GM18517 (cell line): ENCODE measurements around the gene TBCD.

Experiments used
- ATAC-seq: cut with Tn5 transposase; IDR thresholded peaks from one replicate; pipeline ENCODE4 v1.9.1; 2021; ENCODE audit warnings: mild to moderate bottlenecking, moderate library complexity; ENCODE audit not compliant: unreplicated experiment

Gene TBCD

GRCh38 chr17:82881900-82882714 is 130.2 kb downstream of the TBCD start:
- no peak for ATAC-seq

- no peak for ATAC-seq
Observed at GRCh38 chr17:82882715-82883418, 131.0 kb downstream of the TBCD start.

- no peak for ATAC-seq
Observed at GRCh38 chr17:82883419-82884031, 131.7 kb downstream of the TBCD start.

- ATAC-seq = no peak
Observed at GRCh38 chr17:82884341-82884969, 132.6 kb downstream of the TBCD start.

GRCh38 chr17:82884970-82885353 is 133.1 kb downstream of the TBCD start:
- ATAC-seq = no peak

- no peak for ATAC-seq
Observed at GRCh38 chr17:82887255-82888164, 135.6 kb downstream of the TBCD start.

GRCh38 chr17:82888583-82889495 is 137.0 kb downstream of the TBCD start:
- ATAC-seq = no peak

- no peak for ATAC-seq
Observed at GRCh38 chr17:82889496-82890338, 137.9 kb downstream of the TBCD start.

GRCh38 chr17:82890339-82890730 is 138.5 kb downstream of the TBCD start:
- ATAC-seq = no peak

- ATAC-seq = no peak
Observed at GRCh38 chr17:82890926-82891678, 139.2 kb downstream of the TBCD start.

- ATAC-seq = no peak
Observed at GRCh38 chr17:82891911-82892310, 140.0 kb downstream of the TBCD start.

- ATAC-seq = no peak
Observed at GRCh38 chr17:82892899-82893565, 141.2 kb downstream of the TBCD start.

- no peak for ATAC-seq
Observed at GRCh38 chr17:82893779-82894178, 141.9 kb downstream of the TBCD start.

GRCh38 chr17:82894389-82894788 is 142.5 kb downstream of the TBCD start:
- no peak for ATAC-seq

- ATAC-seq = no peak
Observed at GRCh38 chr17:82895087-82895486, 143.2 kb downstream of the TBCD start.

GRCh38 chr17:82896071-82897000 is 144.5 kb downstream of the TBCD start:
- ATAC-seq = no peak
